H1 (cell line): Measurements from ENCODE around the gene JPH3. TPM values are rescaled to one million over a fixed set of nuclear protein-coding genes. Genes with fewer than 3 reads are reported as not detected.

Source experiments
- CTCF ChIP-seq, 3 experiments: IDR thresholded peaks; 1 replicate in 2 of 3; 2 replicates in 1 of 3; pipeline versions ENCODE4 v1.5.1 to v1.6.1; 2011; ENCODE audit warnings: low read length in 3 of 3, mild to moderate bottlenecking in 3 of 3, inconsistent platforms in 2 of 3, low read depth in 1 of 3, moderate library complexity in 1 of 3; ENCODE audit not compliant: insufficient read depth in 1 of 3; ENCODE audit errors: control extremely low read depth in 1 of 3
- MAFK ChIP-seq: IDR thresholded peaks from 2 replicates; pipeline ENCODE4 v1.6.1; 2012; ENCODE audit warnings: low read depth, mild to moderate bottlenecking, improper control_type of control experiment, low read length
- SIRT6 ChIP-seq: IDR thresholded peaks from one replicate; pipeline ENCODE4 v1.7.1; 2012; ENCODE audit warnings: low read length, inconsistent platforms
- polyA plus RNA-seq, 7 experiments: library from polyadenylated mRNA; depleted of rRNA in 3 of 7; stranded (reverse) in 5 of 7; unstranded in 2 of 7; fragments of >200 nt in 5 of 7; fragments of 200-250 nt in 2 of 7; gene quantifications; 1 replicate in 5 of 7; 2 replicates in 1 of 7; 4 replicates in 1 of 7; pipeline versions ENCODE4 v1.2.1 to v1.2.3, GENCODE V29; 2011 to 2013; ENCODE audit warnings: missing spikeins in 2 of 7, mixed read lengths in 2 of 7
- total RNA-seq: library from RNA; stranded (reverse); fragmentation: NEBNext Ultra II Directional; extraction: Animal tissue kit (Norgen Biotek cat#: 25700); gene quantifications from 2 replicates; pipeline ENCODE4 v1.2.1, GENCODE V29; 2021

The JPH3 gene
- total and polyA plus RNA-seq, 2 of the 8 experiments (the other 6 are each of a cell fraction or from before 2014, with no cell fraction given) = 10.3 to 28.3 TPM

DNA sequence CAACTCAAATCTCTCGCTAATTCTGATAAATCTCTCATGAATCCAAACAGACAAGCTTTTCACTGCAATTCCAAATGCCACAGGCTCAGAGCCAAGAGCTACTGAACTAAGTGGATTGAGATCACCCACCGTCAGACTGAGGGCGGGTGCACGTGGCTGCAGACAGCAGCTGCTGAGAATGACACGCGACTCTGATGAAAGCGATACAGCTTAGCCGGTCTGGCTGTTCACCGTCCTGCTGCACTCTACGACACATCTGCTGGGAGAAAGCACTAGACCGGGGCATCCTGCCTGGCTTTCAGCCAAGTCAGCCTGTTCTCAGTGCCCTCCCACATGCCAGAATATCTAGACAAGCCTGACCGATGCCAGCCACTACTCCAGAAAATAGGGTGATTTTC is 120.9 kb downstream of the JPH3 start (continued):
- TF ChIP-seq SIRT6 = no peak
- TF ChIP-seq MAFK = no peak
- no peak for TF ChIP-seq CTCF (IDR thresholded peaks at IDR 0.05; ENCODE audit: control extremely low read depth in 1 of 3, insufficient read depth in 1 of 3, low read depth in 1 of 3, low read length in 3 of 3)
